Stimulated activated CD8-positive, alpha-beta memory T cell treated with anti-CD3 and anti-CD28 coated beads, Interleukin-4, amount 100 ng/mL, for 24 hours (primary cell): Measurements from ENCODE around the gene GNG12.

Experiments used
- DNase-seq: peaks from one replicate; pipeline ENCODE4 v3.0.0-alpha.2; 2020; ENCODE audit warnings: low read depth

Gene GNG12

DNA sequence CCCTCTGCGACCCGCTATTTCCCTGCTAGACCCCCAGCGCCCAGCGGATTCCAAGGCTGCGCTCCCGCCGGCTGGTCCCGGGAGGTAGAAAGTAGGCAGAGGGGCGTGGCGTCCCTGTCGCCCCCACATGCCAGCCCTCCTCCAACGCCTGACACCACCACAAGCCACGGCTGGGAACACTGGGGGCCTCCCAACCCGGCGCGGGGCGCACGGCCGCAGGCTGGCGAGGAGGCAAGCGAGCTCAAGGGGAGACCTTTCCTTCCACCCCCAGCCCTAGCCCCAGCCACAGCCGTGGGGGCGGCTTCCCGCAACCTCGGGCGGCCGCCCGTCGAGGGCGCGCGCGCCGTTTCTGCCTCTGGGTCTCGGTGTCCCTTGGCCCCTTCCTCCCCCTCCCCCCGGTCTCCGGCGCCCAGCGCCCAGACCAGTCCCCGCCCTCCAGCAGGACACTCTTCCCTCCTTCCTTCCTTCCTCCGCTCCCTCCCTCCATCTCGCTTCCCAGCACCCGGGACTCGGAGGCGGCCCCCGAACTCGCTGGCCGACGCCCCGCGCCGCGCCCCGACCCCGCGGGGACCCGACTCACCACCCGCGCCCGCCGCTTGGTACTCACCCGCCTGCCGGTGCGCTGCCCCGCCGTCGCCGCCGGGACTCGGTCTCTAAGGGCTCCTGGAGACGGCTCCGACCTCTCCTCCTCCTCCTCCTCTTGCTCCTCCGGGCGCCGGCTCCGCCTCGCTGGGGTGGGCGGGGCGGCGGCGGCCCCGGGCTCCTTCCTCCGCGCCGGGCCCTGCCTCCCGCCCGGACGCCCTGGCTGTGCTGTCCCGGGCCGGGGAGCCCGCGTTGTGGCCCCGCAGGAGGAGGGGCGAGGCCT is at the start of gene GNG12:
Gene GNG12, minus strand, starts transcription at position 731 of the 865 bp plus-strand sequence. CDS start 125,781 bp downstream, outside the sequence.
- no peak for DNase-seq

DNA sequence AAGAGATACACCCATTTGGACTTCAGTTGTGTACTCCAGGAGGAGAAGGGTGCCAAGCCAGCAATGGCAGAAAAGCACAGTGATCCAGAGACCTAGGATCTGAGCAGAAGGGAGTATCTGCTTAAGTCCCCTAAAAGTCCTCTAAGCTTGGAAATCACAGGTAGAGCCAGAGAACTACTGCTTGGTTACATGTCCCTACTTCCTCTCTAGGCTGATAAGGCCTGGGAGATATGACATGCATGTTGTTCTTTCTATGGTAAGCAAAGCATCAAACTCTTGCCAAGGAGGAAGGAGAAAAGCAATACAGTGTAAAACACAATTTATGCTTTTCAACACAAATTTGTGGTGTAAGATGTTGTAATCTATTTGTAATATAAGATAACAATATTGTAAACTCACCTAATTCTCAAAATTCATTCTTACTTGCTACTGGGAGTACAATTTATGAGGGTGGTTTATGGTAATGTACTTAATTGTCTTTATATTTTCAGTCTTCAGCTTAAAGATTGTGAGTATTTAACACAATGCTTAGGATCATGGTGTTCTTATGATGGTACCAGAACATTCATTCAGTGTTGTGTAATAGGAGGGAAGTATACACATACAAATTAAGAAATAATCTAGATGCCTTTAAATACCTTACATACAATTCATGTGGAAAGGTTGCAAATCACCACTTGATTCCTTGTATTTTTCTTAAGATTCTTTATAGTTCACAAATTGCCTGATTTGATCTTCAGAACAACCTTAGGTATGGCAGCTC is 49.1 kb upstream of the GNG12 start:
- DNase-seq, result no peak

DNA sequence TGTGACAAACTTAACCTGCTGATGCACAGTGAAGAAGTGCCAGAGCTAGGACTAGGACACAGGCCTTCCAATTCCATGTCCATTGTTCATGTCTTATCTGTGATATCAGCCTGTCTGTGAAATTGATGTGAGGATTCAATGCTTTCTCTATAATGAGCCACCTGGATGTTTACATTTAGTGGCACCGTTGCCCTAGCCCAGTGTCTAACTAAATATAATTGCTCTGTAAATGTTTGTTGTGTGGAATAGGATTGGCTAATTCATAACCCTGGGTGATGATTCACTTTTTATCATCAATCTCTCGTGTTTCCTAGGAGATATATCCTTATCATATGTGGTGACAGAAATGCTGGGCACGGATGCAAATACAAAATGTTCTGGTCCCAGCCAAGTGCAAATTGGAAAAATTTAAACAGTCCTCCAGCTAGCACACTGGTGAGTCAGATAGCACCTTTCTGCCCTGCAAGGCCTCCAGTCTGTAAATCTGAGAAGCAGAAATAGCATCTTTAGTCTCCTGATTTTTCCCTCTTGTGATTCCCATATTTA is 46.9 kb upstream of the GNG12 start:
- DNase-seq, result no peak

DNA sequence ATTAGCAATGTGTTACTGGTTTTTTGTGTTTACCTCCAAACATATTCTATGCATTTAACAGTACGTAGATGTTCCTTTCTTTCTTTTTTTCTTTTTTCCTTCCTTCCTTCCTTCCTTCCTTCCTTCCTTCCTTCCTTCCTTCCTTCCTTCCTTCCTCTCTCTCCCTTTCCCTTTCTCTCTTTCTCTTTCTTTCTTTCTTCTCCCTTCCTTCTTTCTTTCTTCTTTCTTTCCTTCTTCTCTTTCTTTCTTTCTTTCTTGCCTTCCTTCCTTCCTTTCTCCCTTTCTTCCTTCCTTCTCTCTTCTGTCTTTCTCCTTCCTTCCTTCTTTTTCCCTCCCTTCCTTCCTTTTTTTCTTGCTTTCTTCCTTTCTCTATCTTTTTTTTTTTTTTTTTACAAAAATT is 46.2 kb upstream of the GNG12 start:
- no peak for DNase-seq

DNA sequence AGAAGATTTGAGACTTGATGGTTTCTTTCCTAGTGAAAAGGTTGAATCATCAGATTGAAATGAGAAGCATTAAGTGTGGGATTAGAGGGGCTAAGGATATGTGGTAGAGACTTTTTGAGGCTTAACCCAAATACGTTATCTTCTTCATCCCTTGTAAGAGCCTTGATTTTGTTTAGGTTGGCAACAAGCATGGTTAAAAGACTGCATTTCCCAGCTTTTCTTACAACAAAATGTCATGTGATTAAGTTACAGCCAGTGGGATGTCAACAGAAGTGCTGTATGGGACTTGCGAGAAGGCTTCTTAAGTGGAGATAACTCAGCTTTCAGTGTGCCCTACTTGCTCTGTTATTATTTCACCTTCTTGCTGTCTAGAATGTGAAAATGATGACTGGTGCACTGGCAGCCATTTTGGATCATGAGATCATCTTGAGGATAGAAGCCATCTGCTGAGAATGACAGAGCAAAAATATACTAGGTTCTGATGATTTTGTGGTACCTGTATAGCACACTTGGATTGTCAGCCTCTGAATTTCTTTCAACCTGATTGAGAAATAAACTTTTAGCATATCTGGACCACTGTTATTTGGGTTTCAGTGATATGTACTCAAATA is 41.3 kb upstream of the GNG12 start:
- no peak for DNase-seq

DNA sequence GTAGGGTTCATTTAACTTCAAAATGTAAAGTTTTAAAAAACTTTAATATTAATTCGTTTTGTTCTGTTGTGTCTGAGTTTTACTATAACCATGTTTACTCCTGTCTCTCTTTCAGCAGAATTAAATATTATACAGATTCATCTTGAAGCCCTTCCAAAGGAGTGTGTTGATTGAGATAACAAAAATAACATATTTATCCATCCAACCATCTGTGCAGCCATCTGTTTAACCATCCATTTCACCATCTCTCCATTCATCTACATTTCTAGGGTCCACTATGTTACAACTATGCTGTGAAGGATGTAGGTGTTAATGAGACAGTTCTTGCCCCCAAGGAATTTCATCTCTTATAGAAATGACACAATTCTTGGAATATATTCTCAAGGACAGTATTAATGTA is 36.0 kb upstream of the GNG12 start:
- DNase-seq, result no peak

DNA sequence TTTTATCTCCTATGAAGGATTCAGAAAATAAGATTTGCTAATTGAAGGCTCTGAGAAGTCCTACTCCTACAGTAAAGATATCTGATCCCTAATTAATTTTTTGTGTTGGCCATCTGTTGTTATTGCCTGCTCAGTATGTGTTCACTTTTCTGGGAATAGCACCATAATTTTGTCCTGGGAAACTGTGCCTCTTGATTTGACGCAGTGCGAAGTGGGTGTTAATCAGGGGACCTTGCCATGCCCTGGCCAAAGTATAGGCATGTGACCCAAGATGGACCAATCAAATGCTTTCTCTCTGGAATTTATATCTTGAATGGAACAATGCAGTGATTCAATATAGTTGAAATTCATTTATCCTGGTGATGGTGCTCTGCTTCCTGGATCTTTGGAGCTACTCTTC is 30.4 kb upstream of the GNG12 start:
- DNase-seq, result no peak

DNA sequence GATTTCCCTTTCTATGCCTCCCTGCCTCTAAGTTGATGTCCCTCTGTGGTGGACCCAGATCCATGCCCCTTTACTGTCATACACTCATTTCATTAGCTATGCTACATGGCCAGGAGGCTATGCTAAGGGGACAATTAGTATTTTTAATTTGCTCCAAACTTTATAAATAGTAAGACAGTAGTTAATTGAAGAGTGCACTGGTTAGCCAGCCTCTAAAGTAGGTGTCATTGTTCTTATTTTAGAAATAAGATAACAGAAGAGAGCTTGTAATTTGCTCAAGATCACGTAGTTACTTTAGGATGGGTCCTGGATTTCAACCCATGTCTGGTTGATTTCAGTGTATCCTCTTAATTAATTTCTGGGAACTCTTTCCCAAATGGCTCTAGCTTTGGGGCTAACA is 29.4 kb upstream of the GNG12 start:
- no peak for DNase-seq

DNA sequence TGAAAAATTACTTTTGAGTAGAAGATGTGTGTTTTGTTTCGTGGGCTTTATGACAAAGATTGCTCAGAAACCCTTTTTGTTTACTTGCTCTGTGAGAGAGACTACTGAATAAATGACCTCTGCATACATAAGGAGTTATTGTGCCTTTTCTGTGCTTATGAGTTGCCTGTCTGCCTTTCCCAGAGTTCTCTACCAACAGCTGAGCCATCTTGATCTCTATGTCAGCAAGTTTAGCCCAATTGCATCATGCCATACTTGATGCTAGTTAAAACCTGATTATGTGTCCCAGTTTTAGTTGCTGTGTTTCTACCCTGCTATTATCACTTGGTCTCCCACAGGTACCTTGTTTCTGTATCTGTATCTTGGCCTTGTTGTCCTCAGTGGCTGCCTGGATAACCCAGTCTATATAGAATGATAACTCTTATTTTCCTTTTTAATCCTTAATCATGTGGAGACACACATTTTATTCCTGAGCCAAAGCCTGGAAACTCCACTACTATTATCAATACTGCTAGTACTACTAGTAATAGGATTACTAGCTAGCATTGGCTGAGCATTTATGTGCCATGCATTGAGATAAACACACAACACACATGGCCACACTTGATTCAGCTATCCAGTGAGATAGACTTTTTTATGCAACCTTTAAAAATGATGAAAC is 28.7 kb upstream of the GNG12 start:
- no peak for DNase-seq

DNA sequence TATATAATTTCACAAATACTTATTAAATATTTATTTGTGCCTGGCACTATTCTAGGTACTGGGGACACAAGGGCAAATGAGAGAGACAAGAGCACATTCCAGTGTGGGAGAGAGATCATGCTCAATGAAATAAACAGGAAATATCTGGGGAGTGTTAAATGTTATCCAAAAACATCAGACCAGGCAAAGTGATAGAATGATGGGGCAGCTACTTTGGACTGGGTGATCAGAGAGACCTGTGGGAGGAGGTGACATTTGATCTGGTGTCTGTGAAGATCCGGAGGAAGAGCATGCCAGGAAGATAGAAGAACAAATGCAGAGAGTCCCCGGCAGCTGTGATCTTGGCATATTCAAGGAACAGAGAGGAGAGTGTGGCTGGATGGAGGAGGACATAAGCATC is 27.5 kb upstream of the GNG12 start:
- no peak for DNase-seq

DNA sequence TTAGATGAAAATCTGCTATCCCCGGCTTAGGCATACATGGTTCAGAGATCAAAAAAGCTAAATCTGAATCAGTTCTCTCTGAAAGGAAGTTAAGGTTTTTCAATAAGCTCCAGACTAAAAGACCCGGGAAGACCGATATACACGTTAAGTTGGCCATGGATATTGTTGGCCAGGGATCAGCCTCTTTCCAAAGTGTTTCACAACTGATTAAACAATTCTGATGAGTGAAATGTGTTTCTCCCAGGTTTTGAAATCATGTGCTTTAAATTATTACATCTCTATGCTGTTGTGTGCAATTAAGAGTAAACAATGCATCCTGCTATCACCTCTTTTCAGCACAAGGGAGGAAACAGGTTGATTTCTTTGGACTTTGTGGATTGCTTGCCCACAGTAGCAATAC is 23.7 kb upstream of the GNG12 start:
- no peak for DNase-seq

DNA sequence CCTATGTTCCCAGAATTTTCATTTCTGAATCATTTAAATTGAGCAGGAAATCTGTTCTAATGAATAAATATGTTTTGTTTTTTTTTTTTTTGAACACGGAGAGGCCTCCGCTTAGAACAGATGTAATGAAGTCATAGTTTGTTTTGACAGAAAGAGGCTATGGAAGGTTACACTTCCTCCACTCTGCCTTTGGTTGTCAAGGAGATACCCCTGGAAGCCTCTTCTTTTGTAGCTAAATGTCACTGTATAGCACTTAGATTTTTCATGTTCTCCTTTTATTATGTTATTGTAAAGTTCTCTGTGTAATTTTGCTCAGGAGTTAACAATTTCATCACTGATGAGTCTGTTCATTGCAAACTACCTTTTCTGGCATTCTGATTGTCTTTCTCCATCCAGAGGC is 22.7 kb upstream of the GNG12 start:
- DNase-seq, result no peak

DNA sequence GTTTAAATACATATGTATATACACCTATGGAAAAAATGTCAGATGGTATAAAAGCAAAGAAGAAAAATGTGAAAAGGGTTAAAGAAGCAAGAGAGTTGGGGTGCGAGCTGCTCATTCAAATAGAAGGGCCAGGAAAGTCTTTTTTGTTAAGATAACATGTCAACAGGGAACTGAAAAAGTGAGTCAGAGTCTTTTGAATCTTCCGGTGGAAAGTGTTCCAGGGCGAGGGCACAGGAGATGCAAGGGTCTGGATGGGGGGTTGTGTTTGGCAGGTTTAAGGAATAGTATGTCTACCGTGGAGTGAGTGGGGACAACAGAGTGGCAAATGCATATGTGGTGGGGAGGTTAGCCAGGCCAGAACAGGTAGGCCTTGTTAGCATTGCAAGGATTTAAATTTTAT is 22.2 kb upstream of the GNG12 start:
- DNase-seq, result no peak

DNA sequence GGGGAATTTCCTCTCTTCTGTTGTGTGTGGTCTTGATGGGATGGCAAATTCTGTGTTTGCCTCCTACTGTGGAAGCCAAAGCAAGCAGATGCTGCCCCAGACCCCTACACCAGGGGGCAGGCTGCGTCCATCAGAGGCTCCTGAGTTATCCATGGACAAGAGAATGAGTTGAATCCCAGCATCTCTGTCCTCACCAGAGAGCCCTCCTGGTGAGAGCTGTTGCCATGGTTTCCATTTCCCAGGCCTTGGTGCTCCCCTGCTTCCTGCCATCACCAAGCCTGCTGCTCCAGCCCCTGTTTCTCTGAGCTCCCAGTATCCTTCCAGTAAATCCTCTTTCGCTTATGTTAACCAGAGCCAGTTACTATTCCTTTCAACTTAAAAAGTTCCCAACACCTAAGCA is 20.4 kb upstream of the GNG12 start:
- DNase-seq, result no peak

DNA sequence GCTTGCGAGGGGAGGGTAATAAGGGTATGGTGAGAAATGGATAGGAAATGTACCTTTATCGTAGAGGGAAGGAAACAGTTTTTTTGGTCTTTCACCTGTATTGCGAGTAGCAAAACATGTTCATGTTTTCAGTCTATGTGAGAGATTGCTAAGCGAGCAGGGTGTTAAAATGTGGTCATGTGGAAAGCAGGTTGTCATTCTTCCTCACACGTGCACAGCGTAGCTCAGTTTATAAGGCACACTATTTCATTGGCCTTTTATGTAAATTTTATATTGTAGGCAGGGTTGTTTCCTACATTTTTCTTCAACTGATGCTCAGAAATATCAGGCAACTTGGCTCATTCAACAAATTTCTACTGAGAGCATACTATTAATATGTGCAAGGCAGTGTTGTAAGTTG is 18.5 kb upstream of the GNG12 start:
- no peak for DNase-seq

DNA sequence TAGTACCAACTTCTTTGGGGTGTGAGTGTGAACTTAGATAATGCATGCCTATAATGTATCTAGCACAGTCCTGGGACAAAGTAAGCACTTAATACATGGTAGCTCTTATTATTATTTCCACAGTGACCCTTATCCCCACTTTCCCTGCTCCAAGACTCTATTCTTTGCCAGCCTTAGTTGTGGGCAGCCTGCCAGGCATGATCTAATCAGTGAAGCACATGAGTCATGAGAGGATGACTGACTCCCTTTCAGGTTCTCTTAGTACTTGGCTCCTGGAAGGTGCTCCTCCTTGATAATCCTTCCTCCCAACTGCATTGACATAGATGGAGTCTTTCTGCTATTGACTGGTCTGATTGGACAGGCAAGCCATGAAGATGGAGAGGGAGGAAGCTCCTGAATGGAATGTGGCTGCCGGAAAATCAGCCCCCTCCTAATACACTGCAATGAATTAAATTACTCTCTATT is 17.4 kb upstream of the GNG12 start:
- no peak for DNase-seq

DNA sequence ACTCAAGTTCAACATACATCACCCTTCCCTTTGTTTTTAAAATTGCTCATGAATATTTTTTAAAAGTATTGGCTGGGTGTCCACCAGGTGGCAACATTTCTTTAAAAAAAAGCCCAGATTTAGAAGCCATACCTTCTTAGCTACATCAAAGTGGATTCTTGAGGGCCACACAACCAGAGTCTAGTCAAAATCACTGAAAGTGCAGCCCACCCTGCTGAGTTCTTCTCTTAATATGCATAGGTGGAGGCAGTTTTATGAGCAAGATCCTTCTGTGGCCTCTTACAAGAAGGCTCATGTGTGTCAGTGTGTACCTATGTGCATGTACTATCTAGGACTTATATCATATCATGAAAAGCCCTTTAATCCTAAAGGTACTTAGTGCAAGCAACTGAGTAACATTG is 16.9 kb upstream of the GNG12 start:
- DNase-seq, result no peak

DNA sequence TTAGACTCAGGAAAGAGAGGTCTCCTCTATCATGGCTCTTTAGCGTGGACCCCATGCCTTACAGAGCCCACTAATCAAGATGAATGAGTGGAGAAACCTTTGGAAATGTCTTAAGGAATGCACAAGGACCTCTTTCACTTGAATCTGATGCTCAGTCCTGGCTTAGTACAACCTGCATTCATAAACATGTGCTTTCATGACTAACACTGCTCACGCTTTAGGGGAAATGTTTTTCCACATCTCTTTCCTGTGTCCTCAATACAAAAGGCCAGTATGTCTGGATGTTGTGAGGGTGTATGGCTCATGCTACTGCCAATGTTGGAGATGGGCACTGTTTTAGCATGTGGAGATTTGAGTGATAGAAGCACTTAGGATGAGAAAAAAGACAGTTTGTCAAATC is 14.2 kb upstream of the GNG12 start:
- DNase-seq, result no peak

DNA sequence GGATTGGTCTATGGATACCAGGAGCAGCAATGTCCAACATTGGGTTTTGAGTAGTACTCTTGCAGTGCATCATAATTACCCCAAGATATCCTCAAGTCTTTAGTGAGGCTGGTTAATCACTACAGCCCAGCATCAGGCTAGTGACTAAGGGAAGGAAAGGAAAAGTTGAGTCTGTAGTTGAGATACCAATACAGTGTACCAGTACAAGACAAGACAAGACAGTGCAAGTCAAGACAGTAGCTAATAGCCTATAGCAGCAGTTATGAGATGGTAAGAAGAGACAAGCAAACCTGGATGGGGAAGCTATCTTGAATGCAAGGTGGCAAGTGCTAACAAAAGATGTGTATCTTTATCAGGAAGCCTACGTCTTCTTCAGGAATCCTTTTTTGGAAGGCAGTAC is 13.3 kb upstream of the GNG12 start:
- no peak for DNase-seq

DNA sequence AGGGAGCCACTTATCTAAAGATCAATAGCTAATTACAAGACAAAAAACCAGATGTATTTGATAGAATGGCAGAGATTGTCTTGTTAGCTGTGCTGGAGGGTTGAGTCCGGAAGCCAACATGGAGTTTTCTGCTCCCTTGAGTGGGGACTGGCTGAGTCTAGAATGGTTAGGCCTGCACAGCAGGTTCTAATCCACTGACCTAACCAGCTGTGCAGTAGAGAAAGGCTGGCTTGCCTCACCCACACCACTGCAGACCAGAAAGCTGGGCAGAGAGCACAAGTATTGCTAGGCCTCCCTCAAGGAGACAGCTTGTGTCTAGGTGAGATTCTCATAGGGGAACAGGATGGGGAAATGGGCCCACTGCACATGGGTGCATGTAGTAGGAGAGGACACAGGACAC is 11.7 kb upstream of the GNG12 start:
- no peak for DNase-seq

DNA sequence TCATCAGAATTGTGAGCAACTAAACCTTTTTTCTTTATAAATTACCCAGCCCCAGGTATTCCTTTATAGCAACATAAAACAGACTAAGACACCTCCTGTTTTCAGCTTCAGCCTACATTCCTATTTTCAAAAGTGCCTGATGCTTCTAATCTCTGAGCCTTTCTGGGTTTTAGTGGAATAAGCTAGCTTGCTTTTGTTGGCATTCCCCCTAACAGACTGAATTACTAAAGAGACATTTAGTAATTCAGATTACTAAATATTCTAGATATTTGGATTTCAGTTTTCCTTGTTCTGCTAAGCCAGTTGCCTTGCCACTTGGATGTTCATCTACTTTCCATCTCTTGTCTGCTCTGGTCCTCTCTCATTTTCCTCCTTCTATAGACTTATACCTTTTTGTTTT is 10.5 kb upstream of the GNG12 start:
- DNase-seq, result no peak

DNA sequence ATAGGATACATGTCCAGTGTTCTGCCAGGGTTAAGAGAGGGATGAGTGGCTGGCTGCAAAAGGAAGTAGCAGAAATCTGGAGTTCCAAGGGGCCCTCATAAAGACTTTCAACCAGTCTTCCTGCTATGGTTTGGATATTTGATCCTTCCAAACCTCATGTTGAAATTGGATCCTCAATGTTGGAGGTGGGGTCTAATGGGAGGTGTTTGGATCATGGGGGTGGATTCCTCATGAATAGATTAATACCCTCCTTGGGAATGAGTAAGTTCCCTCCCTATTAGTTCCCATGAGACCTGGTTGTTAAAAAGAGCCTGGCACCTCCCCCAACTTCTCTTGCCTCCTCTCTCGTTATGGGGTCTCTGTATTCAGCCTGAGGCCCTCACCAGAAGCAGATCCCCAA is 10.1 kb upstream of the GNG12 start:
- no peak for DNase-seq
